Measurements from ENCODE around the gene NSF. TPM values are rescaled to one million over a fixed set of nuclear protein-coding genes. Genes with fewer than 3 reads are reported as not detected.
"Not testable (repeated sequence)": the region's sequence is repeated elsewhere in the genome, so short reads cannot be mapped to it uniquely, and the experiment has no call there.

NSF gene
- total and polyA plus RNA-seq, 10 of the 15 experiments (the other 5 are each of a cell fraction or from before 2014, with no cell fraction given), result 6.8 to 25.6 (median 16.8) TPM

GRCh38 chr17:46696522-46696921 is 106.1 kb downstream of the NSF start:
- H3K4me3 ChIP-seq; H2AFZ ChIP-seq (ENCODE audit: control insufficient read depth, low read depth, low read length); H3K27me3 ChIP-seq (replicated peaks in 1 of 2; ENCODE audit: control insufficient read depth in 2 of 2, insufficient read depth in 2 of 2, low read length in 1 of 2); H3K4me1 ChIP-seq (ENCODE audit: control insufficient read depth, insufficient read depth, low read length); BruUV-seq (replicated peaks); H3K9me3 ChIP-seq (replicated peaks; ENCODE audit: control insufficient read depth, insufficient read depth, low read length); RAD21 ChIA-PET (ENCODE audit: unreplicated experiment); H3K4me2 ChIP-seq (ENCODE audit: control insufficient read depth, insufficient read depth); H3K79me2 ChIP-seq (ENCODE audit: control insufficient read depth, insufficient read depth, low read length); DNase-seq (ENCODE audit: low read depth, low spot score); H3K27ac ChIP-seq (ENCODE audit: control insufficient read depth, insufficient read depth); SMC1A ChIA-PET (ENCODE audit: uncharacterized antibody, unreplicated experiment); POLR2A ChIA-PET; H4K20me1 ChIP-seq (ENCODE audit: control insufficient read depth, insufficient read depth); CTCF ChIA-PET; FAIRE-seq; intact Hi-C loops (cut with micrococcal nuclease; ENCODE audit: unreplicated experiment); in situ Hi-C loops (cut with MboI); ATAC-seq; H3K36me3 ChIP-seq (ENCODE audit: control insufficient read depth in 2 of 2, insufficient read depth in 2 of 2, low read length in 1 of 2); H3K9ac ChIP-seq (ENCODE audit: control insufficient read depth, insufficient read depth, low read length): not testable (repeated sequence)
- no CpG with 5 or more reads among the region's 3 CpGs for WGBS (ENCODE audit: insufficient coverage, insufficient replicate concordance, low lambda C conversion rate, missing lambda C conversion rate)

- intact Hi-C loops (cut with micrococcal nuclease; ENCODE audit: unreplicated experiment); POLR2A ChIA-PET; H3K27ac ChIP-seq (ENCODE audit: control insufficient read depth, insufficient read depth); in situ Hi-C loops (cut with MboI); H3K79me2 ChIP-seq (ENCODE audit: control insufficient read depth, insufficient read depth, low read length); DNase-seq (ENCODE audit: low read depth, low spot score); BruUV-seq (replicated peaks); ATAC-seq; H3K27me3 ChIP-seq (replicated peaks in 1 of 2; ENCODE audit: control insufficient read depth in 2 of 2, insufficient read depth in 2 of 2, low read length in 1 of 2); H3K4me2 ChIP-seq (ENCODE audit: control insufficient read depth, insufficient read depth); RAD21 ChIA-PET (ENCODE audit: unreplicated experiment); H3K4me3 ChIP-seq; H3K4me1 ChIP-seq (ENCODE audit: control insufficient read depth, insufficient read depth, low read length); H3K9ac ChIP-seq (ENCODE audit: control insufficient read depth, insufficient read depth, low read length); H4K20me1 ChIP-seq (ENCODE audit: control insufficient read depth, insufficient read depth); H3K9me3 ChIP-seq (replicated peaks; ENCODE audit: control insufficient read depth, insufficient read depth, low read length); H3K36me3 ChIP-seq (ENCODE audit: control insufficient read depth in 2 of 2, insufficient read depth in 2 of 2, low read length in 1 of 2); SMC1A ChIA-PET (ENCODE audit: uncharacterized antibody, unreplicated experiment); CTCF ChIA-PET; H2AFZ ChIP-seq (ENCODE audit: control insufficient read depth, low read depth, low read length): not testable (repeated sequence)
- WGBS (ENCODE audit: insufficient coverage, insufficient replicate concordance, low lambda C conversion rate, missing lambda C conversion rate), result no CpG with 5 or more reads among the region's 2 CpGs
- FAIRE-seq, result peak; percentile 47
These were observed 108.5 kb downstream of the NSF start for GRCh38 chr17:46699014-46699413.

All from GM12878 (cell line).